Adrenal gland (tissue), 12 donors: ENCODE data around the gene SNX2. TPM values are rescaled to one million over a fixed set of nuclear protein-coding genes. Genes with fewer than 3 reads are reported as not detected.

Experiments used
- DNase-seq, 7 donors: peaks; one replicate each; pipeline ENCODE4 v3.0.0-alpha.2; 2019 to 2020
- H3K27ac ChIP-seq, 5 donors: fragments of 200-600 bp; sonication (generic) in 4 of 5; 1 replicate in 3 of 5; 2 replicates in 2 of 5; pipeline versions ENCODE4 v1.5.1 to v1.8.0; 2016 to 2020; ENCODE audit warnings: mild to moderate bottlenecking in 1 of 5
- H3K27me3 ChIP-seq: fragments of 200-600 bp; 2 replicates; pipeline ENCODE4 v1.8.0; 2021
- H3K36me3 ChIP-seq, 2 donors: fragments of 200-600 bp; replicated peaks in 1 of 2; 1 replicate in 1 of 2; 2 replicates in 1 of 2; pipeline versions ENCODE4 v1.5.1 to v1.8.0; 2018 to 2022
- H3K4me1 ChIP-seq, 2 donors: fragments of 200-600 bp; replicated peaks in 1 of 2; 1 replicate in 1 of 2; 2 replicates in 1 of 2; pipeline versions ENCODE4 v1.5.1 to v1.8.0; 2018 to 2021
- H3K4me3 ChIP-seq, 4 donors: fragments of 200-600 bp; sonication (generic) in 3 of 4; one replicate each; pipeline ENCODE4 v1.5.1; 2016 to 2018
- H3K9me3 ChIP-seq, 3 donors: fragments of 200-600 bp; sonication (generic) in 1 of 3; replicated peaks in 1 of 3; 1 replicate in 2 of 3; 2 replicates in 1 of 3; pipeline versions ENCODE4 v1.5.1 to v1.8.0; 2016 to 2021
- CTCF ChIP-seq, 6 experiments: fragments of 450-650 bp in 4 of 6; fragments of 200-600 bp in 2 of 6; sonication (generic) in 1 of 6; IDR thresholded peaks; 1 replicate in 5 of 6; 2 replicates in 1 of 6; pipeline versions ENCODE4 v1.5.1 to v1.8.0; 2016 to 2021; ENCODE audit warnings: antibody characterized with exemption in 6 of 6, mild to moderate bottlenecking in 2 of 6, moderate library complexity in 1 of 6
- POLR2A ChIP-seq, 2 donors: fragments of 450-650 bp; IDR thresholded peaks; one replicate each; pipeline ENCODE4 v1.6.1; 2017; ENCODE audit warnings: antibody characterized with exemption in 2 of 2, mild to moderate bottlenecking in 2 of 2, moderate library complexity in 1 of 2
- WGBS, 4 donors: extraction: QIAGEN DNeasy Blood & Tissue Kit in 2 of 4; methylation state at CpG; one replicate each; pipeline versions ENCODE4 v1.1.5 to v1.1.7; 2013 to 2017; 5-methylcytosine and 5-hydroxymethylcytosine counted together
- intact Hi-C, 2 donors: fragments of 100-400 bp; cut with DNase I; formaldehyde crosslinking; loops; one replicate each; pipeline versions ENCODE4 v1.14.1 to v1.15.0; 2022 to 2023
- polyA plus RNA-seq, 3 donors: library from polyadenylated mRNA; stranded (reverse); fragments of 200-250 nt in 2 of 3; fragments of 350-450 nt in 1 of 3; fragmentation: Illumina TruSeq in 1 of 3; extraction: RNeasy Lipid Tissue Mini Kit (QIAGEN cat#74804) in 1 of 3; gene quantifications; one replicate each; pipeline ENCODE4 v1.2.3, GENCODE V29; 2013 to 2014
- total RNA-seq, 9 donors: library from RNA; depleted of rRNA in 4 of 9; stranded (reverse); fragments of >200 nt in 4 of 9; fragments of 120-200 nt in 1 of 9; fragmentation: NEBNext Ultra II Directional in 1 of 9; extraction: Animal tissue kit (Norgen Biotek cat#: 25700) in 1 of 9; gene quantifications; one replicate each; pipeline versions ENCODE4 v1.1.0 to v1.2.4, GENCODE V29; 2013 to 2023
- donor health status: healthy with polysubstance abuse.
- donor health status: Bipolar disorder and iron deficiency.
- donor health status: DM: yes; HTN: yes; CAD: no.
- donor health status: DM: no; HTN: no; CAD: no.
- donor health status: DM: no; HTN: no; CAD: no.
- donor health status: DM: yes; HTN: yes; CAD: no.

The SNX2 gene
- total and polyA plus RNA-seq, 12 donors = 14.7 to 97.2 (median 67.0) TPM

GRCh38 chr5:122730456-122730855, 44.4 kb upstream of the SNX2 start:
- no peaks in the 10 kb centered on the region for H3K9me3 ChIP-seq
- intact Hi-C loops = no loop called here
- no peak for TF ChIP-seq CTCF (IDR thresholded peaks at IDR 0.05)
- no peak for TF ChIP-seq POLR2A (IDR thresholded peaks at IDR 0.05)
- DNase-seq = no peak
- no peak overlapping the region for H3K4me3 ChIP-seq
- H3K4me1 ChIP-seq = no peaks in the 10 kb centered on the region
- WGBS, 4 donors = 58 to 100% (median 90%) methylated on average over 1 of the region's 1 CpG
- H3K27me3 ChIP-seq = no peaks in the 10 kb centered on the region
- H3K36me3 ChIP-seq = no peaks in the 10 kb centered on the region
- H3K27ac ChIP-seq = no peak overlapping the region

DNA sequence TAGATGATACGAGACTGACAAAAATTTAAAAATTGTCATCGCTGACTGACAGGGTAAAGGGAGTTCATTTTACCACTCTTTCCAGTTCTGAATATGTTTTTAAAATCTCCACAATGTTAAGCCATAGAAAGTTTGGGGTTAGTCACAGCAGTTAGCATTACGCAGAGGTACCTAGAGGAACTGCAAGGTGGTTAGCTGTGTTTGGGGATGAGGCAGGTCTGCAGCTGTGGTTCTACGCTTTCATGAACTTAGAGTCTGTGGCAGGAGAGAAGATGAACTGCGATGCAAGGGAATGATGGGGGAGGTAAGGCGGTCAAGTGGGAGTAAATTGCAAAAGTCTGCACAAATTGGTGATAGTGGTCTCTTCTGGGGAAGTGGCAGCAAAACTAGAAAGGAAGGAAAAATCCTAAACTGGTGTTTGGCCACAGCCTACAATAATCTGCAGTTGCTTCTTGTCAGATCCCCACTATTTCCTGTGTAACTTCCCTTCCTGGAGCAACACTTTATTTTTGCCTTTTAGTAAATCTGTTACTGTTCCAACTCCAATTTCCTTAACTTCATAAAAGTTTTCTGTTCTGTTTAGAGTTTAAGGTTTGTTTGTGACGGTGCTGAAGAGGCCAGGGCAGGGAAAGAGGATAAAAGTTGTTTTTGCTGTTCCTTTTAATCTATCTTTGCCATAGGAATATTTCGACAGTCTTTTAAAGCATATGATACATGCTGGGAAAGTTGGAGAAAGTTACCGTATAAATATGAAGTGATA, 38.6 kb upstream of the SNX2 start:
- H3K4me1 ChIP-seq = no peaks in the 10 kb centered on the region
- no peak overlapping the region for H3K4me3 ChIP-seq
- TF ChIP-seq CTCF (IDR thresholded peaks at IDR 0.05) = no peak
- TF ChIP-seq POLR2A (IDR thresholded peaks at IDR 0.05) = no peak
- DNase-seq = no peak
- no peaks in the 10 kb centered on the region for H3K9me3 ChIP-seq
- 65 to 70% (median 67%) methylated on average over 9 of the region's 9 CpGs for WGBS, 4 donors
- no peaks in the 10 kb centered on the region for H3K36me3 ChIP-seq
- no peaks in the 10 kb centered on the region for H3K27me3 ChIP-seq
- intact Hi-C loops = no loop called here
- H3K27ac ChIP-seq = no peak overlapping the region

DNA sequence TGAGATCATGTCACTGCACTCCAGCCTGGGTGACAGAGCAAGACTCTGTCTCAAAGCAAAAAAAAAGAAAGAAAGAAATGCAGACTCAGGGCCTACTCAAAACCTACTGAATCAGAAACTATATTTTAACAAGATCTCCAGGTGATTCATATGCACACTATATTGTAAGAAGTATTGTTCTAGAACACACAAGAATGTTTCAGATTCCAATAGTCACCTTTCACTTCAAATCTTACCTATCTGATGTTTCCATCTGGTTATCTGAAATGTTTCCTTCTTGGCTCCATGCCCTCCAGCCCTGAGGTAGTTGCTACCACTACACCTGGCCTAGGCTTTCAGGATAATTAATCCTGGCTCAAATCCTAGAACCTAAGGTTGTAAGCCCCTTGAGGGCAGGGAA, 36.8 kb upstream of the SNX2 start:
- no peak for TF ChIP-seq POLR2A (IDR thresholded peaks at IDR 0.05)
- TF ChIP-seq CTCF (IDR thresholded peaks at IDR 0.05) = no peak
- no peaks in the 10 kb centered on the region for H3K36me3 ChIP-seq
- intact Hi-C loops = no loop called here

GRCh38 chr5:122741681-122742080, 33.2 kb upstream of the SNX2 start:
- TF ChIP-seq POLR2A (IDR thresholded peaks at IDR 0.05) (no peak), CTCF (IDR thresholded peaks at IDR 0.05) (no peak)
- Histone ChIP-seq H3K27ac (no peak overlapping the region), H3K36me3 (no peaks in the 10 kb centered on the region), H3K4me1 (no peaks in the 10 kb centered on the region), H3K4me3 (no peak overlapping the region), H3K9me3 (no peaks in the 10 kb centered on the region), H3K27me3 (no peaks in the 10 kb centered on the region)
- DNase-seq = no peak
- WGBS, 4 donors = 67 to 76% (median 74%) methylated on average over 2 of the region's 2 CpGs
- intact Hi-C loops = no loop called here

More for the DNA sequence above, 36.8 kb upstream of the SNX2 start:
- H3K4me3 ChIP-seq = no peak overlapping the region
- no peak for DNase-seq
- no peaks in the 10 kb centered on the region for H3K4me1 ChIP-seq
- H3K27ac ChIP-seq = no peak overlapping the region
- no peaks in the 10 kb centered on the region for H3K27me3 ChIP-seq
- H3K9me3 ChIP-seq = no peaks in the 10 kb centered on the region
